ENCODE results near the gene THSD7B.

The THSD7B gene

GRCh38 chr2:137674991-137675390 lies 909.6 kb downstream of the THSD7B start:
- TF ChIP-seq, protein P1, sequence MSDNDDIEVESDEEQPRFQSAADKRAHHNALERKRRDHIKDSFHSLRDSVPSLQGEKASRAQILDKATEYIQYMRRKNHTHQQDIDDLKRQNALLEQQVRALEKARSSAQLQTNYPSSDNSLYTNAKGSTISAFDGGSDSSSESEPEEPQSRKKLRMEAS (IDR thresholded peaks at IDR 0.05) = no peak
- no peak for TF ChIP-seq ZBTB7A (IDR thresholded peaks at IDR 0.05; ENCODE audit: low read depth)
- TF ChIP-seq, protein P2, sequence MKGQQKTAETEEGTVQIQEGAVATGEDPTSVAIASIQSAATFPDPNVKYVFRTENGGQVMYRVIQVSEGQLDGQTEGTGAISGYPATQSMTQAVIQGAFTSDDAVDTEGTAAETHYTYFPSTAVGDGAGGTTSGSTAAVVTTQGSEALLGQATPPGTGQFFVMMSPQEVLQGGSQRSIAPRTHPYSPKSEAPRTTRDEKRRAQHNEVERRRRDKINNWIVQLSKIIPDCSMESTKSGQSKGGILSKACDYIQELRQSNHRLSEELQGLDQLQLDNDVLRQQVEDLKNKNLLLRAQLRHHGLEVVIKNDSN (IDR thresholded peaks at IDR 0.05) = no peak
- TF ChIP-seq EP300 (IDR thresholded peaks at IDR 0.05; ENCODE audit: borderline replicate concordance) = no peak
- TF ChIP-seq CEBPB (IDR thresholded peaks at IDR 0.05) = no peak
- TF ChIP-seq CREB1 (IDR thresholded peaks at IDR 0.05; ENCODE audit: low read depth) = no peak
- no peak for TF ChIP-seq FOXM1 (IDR thresholded peaks at IDR 0.05; ENCODE audit: borderline replicate concordance, low read depth)
- TF ChIP-seq YY1 (IDR thresholded peaks at IDR 0.05; ENCODE audit: low read depth) = no peak
- no peak for TF ChIP-seq RAD21 (IDR thresholded peaks at IDR 0.05; ENCODE audit: low read depth)
- TF ChIP-seq, protein P3, sequence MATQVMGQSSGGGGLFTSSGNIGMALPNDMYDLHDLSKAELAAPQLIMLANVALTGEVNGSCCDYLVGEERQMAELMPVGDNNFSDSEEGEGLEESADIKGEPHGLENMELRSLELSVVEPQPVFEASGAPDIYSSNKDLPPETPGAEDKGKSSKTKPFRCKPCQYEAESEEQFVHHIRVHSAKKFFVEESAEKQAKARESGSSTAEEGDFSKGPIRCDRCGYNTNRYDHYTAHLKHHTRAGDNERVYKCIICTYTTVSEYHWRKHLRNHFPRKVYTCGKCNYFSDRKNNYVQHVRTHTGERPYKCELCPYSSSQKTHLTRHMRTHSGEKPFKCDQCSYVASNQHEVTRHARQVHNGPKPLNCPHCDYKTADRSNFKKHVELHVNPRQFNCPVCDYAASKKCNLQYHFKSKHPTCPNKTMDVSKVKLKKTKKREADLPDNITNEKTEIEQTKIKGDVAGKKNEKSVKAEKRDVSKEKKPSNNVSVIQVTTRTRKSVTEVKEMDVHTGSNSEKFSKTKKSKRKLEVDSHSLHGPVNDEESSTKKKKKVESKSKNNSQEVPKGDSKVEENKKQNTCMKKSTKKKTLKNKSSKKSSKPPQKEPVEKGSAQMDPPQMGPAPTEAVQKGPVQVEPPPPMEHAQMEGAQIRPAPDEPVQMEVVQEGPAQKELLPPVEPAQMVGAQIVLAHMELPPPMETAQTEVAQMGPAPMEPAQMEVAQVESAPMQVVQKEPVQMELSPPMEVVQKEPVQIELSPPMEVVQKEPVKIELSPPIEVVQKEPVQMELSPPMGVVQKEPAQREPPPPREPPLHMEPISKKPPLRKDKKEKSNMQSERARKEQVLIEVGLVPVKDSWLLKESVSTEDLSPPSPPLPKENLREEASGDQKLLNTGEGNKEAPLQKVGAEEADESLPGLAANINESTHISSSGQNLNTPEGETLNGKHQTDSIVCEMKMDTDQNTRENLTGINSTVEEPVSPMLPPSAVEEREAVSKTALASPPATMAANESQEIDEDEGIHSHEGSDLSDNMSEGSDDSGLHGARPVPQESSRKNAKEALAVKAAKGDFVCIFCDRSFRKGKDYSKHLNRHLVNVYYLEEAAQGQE (IDR thresholded peaks at IDR 0.05; ENCODE audit: low read depth) = no peak
- TF ChIP-seq NFIC (IDR thresholded peaks at IDR 0.05) = no peak
- no peak for TF ChIP-seq EGR1 (IDR thresholded peaks at IDR 0.05)
- no peak for TF ChIP-seq TEAD4 (IDR thresholded peaks at IDR 0.05)
- TF ChIP-seq TAF1 (IDR thresholded peaks at IDR 0.05; ENCODE audit: low read depth) = no peak
- TF ChIP-seq TCF12 (IDR thresholded peaks at IDR 0.05; ENCODE audit: low read depth) = no peak

DNA sequence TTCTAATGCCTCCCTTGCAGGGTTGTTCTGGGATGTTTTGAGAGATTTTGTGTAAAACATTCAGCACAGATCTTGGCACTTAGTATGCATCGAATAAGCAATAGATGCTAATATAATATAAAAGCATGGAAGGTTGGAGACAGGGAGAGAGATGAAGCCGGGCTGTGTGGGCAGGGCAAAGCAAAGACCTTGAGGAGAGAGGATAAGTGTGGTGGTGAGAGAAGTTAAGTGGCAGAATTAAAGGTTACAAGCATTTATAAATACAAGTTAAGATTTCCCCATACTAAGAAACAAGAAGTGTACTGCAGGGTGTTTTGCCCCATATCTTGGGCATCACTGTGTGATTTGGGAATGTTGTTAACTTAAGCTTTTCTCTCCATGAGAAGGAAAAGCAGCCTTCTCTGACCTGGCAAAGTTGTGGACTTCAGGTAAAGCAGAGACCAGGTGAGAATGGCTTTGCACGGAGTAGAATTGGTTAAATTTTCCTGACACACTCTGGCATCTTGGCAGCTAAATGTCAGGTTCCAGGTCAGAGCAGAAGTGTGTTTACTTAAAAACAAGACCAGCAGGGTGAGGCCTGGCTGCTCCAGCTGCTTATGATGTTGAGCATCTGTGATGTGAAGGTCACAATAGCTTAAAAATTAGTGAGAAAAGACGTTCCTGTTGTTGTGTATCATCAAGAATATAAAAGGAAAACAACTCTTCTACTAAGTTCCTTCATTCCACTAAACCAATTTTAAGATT lies 910.4 kb downstream of the THSD7B start:
- TF ChIP-seq FOXM1 (IDR thresholded peaks at IDR 0.05; ENCODE audit: borderline replicate concordance, low read depth) (no peak), CEBPB (IDR thresholded peaks at IDR 0.05) (no peak), YY1 (IDR thresholded peaks at IDR 0.05; ENCODE audit: low read depth) (no peak), TAF1 (IDR thresholded peaks at IDR 0.05; ENCODE audit: low read depth) (no peak), NFIC (IDR thresholded peaks at IDR 0.05) (no peak), ZBTB7A (IDR thresholded peaks at IDR 0.05; ENCODE audit: low read depth) (no peak), TEAD4 (IDR thresholded peaks at IDR 0.05) (no peak), CREB1 (IDR thresholded peaks at IDR 0.05; ENCODE audit: low read depth) (no peak), EGR1 (IDR thresholded peaks at IDR 0.05) (no peak), TCF12 (IDR thresholded peaks at IDR 0.05; ENCODE audit: low read depth) (no peak), RAD21 (IDR thresholded peaks at IDR 0.05; ENCODE audit: low read depth) (no peak), EP300 (IDR thresholded peaks at IDR 0.05; ENCODE audit: borderline replicate concordance) (no peak)
- TF ChIP-seq, protein P1 (IDR thresholded peaks at IDR 0.05) = no peak
- TF ChIP-seq, protein P2 (IDR thresholded peaks at IDR 0.05) = no peak
- TF ChIP-seq, protein P3 (IDR thresholded peaks at IDR 0.05; ENCODE audit: low read depth) = no peak

- no peak for TF ChIP-seq TEAD4 (IDR thresholded peaks at IDR 0.05)
- TF ChIP-seq EP300 (IDR thresholded peaks at IDR 0.05; ENCODE audit: borderline replicate concordance) = no peak
- TF ChIP-seq NFIC (IDR thresholded peaks at IDR 0.05) = no peak
- no peak for TF ChIP-seq TAF1 (IDR thresholded peaks at IDR 0.05; ENCODE audit: low read depth)
- TF ChIP-seq EGR1 (IDR thresholded peaks at IDR 0.05) = no peak
- no peak for TF ChIP-seq TCF12 (IDR thresholded peaks at IDR 0.05; ENCODE audit: low read depth)
- no peak for TF ChIP-seq CEBPB (IDR thresholded peaks at IDR 0.05)
- TF ChIP-seq RAD21 (IDR thresholded peaks at IDR 0.05; ENCODE audit: low read depth) = no peak
- no peak for TF ChIP-seq YY1 (IDR thresholded peaks at IDR 0.05; ENCODE audit: low read depth)
- TF ChIP-seq, protein P1 (IDR thresholded peaks at IDR 0.05) = no peak
- TF ChIP-seq, protein P2 (IDR thresholded peaks at IDR 0.05) = no peak
- no peak for TF ChIP-seq FOXM1 (IDR thresholded peaks at IDR 0.05; ENCODE audit: borderline replicate concordance, low read depth)
- TF ChIP-seq, protein P3 (IDR thresholded peaks at IDR 0.05; ENCODE audit: low read depth) = no peak
- TF ChIP-seq ZBTB7A (IDR thresholded peaks at IDR 0.05; ENCODE audit: low read depth) = no peak
- TF ChIP-seq CREB1 (IDR thresholded peaks at IDR 0.05; ENCODE audit: low read depth) = no peak
Measured at GRCh38 chr2:137676346-137676745, 911.0 kb downstream of the THSD7B start.
